T follicular helper cell (primary cell): ENCODE results near the gene SLC22A14.

ENCODE experiments used
- DNase-seq: peaks from one replicate; pipeline ENCODE4 v3.0.0-alpha.2; 2020; ENCODE audit warnings: low read depth

The SLC22A14 gene

DNA sequence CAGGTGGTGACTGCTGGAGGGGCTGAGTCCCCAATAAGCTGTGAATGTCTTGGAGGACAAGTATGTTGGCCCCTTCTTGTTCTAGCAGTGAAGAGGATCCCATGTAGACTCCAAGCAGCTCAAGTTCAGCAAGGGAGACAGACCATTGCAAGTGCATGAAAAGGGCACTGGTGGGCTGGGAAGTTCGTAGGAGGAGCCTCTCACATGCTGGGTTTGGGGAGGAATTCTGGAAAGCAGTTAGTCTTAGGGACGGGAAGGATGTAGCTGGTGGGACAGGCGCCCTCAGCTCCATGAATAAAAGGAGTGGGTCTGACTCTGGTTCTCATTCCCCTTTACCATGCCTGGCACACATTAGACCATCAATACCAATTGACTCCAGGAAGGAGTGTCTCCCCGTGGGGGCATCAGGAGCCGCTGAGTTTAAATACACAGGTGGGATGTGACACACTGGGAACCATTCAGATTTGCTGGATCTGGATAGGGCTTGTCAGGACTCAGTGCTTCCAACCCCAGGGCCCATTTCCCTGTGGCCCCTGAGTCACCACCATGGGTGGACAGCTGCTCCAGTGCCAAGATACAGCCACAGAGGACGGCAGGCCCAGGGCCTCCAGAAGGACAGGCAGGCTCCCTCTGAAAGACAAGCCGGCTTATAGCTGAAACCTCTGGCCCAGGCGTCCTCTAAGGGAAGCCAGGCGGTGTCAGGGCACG is 63.9 kb downstream of the SLC22A14 start:
- DNase-seq: no peak

DNA sequence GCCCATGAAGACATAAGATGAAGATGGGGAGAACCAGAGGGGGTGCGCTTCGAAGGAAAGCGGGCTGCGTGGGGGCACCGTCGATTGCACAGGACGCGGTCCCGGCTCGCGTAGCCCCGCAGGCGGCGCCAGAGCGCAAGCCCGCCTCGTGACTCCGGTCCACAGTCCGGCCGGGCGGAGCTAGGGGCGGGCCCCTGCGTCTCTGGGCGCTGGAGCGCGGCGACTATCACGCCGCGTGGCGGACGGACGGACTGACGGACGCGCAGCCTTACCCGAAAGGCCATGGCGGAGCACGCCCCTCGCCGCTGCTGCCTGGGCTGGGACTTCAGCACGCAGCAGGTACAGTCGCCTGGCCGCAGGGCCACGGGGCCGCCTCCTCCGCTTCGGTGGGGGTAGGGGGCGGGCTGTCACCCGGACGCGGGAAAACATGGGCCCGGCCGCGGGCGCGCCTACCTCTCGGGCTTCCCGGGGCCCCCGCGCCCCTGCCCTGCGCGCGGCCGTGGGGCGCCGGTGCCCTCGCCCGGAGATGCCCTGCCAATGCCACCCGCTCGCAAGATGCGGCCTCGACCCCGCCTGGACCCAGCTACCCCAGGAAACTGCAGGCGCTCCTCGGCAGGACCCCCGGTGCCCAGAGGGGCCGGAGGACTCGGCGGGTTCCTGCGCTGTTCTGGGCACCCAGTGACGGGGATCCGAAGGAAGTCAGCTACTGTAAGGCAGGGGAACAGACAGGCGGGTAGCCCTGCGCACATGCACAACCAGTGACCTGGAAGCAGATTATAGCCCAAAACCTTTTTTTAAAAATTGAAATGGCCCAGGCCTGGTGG is 64.7 kb downstream of the SLC22A14 start, which contains the start of gene XYLB:
TSS of gene XYLB (plus strand) at position 199 of the 824 bp plus-strand sequence. CDS start at position 283, 84 bp downstream.
- DNase-seq: peak; percentile 40

DNA sequence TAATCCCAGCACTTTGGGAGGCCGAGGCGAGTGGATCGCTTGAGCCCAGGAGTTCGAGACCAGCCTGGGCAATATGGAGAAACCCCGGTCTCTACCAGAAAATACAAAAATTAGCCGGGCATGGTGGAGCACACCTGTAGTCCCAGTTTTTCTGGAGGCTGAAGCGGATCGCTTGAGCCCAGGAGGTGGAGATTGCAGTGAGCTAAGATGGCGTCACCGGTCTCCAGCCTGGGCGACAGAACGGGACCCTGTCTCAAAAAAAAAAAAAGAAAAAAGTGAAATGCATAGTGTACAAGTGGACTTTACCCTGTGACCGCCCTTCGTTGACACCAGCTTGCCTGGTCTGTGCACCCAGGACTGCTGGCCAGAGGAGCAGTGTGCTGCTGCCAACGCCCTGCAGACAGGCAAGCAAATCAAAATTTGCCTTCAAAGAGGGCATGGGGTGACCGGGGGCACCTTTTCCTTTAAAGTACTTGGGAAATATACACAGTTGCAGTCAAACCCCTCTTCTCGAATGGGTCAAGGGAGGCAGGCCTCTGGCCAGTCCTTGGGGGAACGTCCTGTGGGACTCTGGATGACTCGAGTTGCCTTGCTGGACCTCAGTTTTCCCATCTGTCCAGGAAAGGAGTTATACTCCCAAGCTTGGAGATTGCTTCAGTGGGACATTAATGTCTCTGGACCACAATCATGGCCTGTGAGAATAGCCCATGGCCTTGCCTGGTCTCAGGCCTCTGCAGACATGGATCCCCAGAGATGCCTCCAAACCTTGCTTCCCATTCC is 65.5 kb downstream of the SLC22A14 start:
- DNase-seq: no peak

- no peak for DNase-seq
Measured at GRCh38 chr3:38348903-38349302, 66.8 kb downstream of the SLC22A14 start.

DNA sequence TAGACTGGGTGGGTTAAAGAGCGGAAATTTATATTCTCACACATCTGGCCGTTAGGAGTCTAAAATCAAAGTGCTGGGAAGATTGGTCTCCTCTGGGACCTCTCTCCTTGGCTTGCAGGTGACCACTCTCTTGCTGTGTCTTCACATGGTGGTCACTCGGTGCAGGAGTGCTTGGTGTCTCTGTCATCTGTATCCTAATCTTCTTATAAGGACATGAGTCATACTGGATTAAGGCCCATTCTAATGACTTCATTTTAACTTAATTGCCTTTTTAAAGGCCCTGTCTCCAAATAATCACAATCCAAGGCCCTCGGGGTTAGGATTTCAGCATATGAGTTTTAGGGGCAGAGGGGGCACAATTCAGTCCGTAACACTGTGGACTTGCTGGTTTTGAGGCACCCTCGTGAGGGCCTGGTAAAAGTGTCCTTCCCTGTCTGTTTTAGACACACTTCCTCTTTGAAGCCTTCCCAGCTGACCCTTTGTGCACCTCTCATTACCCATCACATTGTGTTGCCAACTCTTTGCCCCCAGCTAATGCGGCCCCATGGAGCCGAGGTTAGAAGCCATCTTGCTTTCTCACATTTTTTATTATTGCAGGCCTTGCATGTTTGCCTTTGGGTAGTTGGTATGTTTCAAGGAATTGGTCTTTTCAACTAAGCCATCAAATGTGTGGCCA is 67.7 kb downstream of the SLC22A14 start:
- no peak for DNase-seq

DNA sequence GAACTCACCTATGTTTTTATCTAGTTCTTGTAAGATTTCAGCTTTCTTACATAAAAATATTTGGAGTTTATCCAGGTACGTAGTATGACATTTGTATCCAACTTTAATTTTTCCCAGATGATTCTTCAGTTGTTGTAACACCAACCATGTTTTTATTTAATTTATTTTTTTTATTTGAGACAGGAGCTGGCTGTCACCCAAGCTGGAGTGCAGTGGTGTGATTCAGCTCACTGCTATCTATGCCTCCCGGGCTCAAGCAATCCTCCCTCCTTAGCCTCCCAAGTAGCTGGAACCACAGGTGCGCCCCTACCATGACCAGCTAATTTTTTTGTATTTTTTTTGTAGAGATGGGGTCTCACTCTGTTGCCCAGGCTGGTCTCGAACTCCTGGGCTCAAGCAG is 71.1 kb downstream of the SLC22A14 start:
- DNase-seq: no peak

GRCh38 chr3:38354588-38355330 is 72.7 kb downstream of the SLC22A14 start:
- DNase-seq: no peak

DNA sequence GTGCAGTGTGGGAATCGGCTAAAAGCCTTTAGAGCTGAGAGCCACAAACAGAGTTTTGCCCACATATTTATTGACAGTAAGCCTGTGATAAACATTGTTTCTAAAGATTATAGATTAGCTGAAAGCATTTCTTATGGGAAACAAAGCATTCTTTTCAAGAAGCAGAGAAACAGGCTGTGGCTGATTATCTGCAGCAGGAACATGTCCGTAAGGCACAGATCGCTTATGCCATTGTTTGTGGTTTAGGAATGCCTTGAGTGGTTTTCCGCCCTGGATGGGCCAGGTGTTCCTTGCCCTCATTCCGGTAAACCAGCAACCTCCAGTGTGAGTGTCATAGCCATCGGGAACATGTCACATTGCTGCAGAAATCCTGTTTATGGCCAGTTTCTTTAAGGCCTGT is 76.9 kb downstream of the SLC22A14 start:
- DNase-seq: no peak

DNA sequence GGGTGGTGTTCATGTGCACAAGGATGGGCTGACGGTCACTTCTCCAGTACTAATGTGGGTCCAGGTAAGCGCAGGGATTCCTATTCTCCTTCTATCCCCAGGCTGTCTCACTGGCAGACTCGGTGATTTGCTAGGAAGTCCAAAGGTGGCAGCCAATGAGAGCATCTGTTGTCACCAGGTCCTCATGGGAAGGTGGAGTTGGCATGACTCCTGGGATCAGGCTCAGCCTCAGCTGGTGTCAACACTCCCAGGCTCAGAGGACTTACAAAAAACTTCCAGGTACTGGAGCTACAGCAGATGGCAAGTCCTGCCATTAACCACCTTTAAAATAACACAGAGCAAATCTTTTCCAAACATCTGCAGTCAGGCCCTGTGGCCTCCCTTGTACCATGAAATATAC is 78.3 kb downstream of the SLC22A14 start:
- DNase-seq: no peak

DNA sequence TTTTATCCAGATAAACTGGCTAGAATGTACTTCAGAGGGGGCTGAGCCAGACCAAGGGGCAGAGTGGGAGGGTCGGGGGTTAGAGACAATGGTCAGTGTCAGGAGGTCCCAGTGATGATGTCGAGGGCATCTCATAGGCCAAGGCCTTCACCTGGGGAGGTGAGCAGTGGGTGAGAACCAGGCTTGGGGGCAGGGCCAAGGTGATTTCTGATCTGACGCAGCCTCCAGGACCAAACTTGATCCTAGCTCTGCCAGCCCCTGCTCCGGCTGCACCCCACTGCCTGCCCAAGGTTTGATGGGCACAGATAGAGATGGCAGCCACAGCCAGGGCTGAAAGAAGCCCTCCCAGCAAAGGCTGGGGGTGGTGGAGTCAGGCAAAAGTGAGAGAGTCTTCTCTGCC is 79.4 kb downstream of the SLC22A14 start:
- no peak for DNase-seq

DNA sequence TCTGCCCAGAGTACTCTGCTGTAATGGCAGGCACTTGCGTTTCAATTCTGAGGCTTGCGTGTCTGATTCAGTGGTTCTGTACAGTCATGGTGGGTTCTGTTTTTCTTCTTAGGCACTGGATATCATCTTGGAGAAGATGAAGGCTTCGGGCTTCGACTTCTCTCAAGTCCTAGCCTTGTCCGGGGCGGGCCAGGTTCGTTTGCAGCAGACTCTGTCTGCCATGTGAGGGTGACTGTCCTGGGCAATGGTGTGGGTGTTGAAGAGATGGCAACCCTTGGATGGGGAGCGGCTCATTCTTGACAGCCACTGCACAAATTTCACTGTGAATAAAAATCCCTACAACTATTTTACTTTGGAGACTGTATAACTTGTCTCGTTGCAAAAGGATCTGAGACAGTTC is 80.7 kb downstream of the SLC22A14 start:
- no peak for DNase-seq

DNA sequence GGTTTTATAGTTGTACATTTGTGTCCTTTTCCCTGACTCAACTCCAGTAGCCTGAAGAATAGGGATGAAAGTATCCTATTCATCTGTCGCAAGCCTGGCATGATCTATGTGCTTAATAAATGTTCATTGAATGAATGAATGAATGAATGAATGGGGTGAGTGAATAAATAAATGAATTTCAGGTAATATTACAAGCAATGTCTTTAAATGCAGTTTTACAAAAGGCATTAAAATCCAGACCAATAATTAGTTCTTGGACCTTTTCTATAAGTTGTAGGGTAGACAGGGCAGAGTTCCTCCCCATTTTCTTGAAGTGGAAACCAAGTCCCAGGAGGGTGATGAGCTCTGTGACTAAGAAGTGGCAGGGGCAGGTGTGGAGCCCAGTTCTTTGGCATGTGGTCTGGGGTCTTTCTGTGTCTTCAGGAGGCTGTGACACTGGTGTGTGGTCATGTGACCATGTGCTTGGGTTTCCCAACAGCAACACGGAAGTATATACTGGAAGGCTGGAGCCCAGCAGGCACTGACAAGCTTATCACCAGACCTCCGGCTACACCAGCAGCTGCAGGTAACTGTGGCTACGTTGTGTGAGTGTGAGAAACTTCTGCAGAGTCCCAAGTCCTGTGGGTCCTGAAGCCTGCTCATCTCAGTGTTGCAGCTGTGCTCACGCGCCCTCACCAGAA is 82.8 kb downstream of the SLC22A14 start:
- DNase-seq: no peak

DNA sequence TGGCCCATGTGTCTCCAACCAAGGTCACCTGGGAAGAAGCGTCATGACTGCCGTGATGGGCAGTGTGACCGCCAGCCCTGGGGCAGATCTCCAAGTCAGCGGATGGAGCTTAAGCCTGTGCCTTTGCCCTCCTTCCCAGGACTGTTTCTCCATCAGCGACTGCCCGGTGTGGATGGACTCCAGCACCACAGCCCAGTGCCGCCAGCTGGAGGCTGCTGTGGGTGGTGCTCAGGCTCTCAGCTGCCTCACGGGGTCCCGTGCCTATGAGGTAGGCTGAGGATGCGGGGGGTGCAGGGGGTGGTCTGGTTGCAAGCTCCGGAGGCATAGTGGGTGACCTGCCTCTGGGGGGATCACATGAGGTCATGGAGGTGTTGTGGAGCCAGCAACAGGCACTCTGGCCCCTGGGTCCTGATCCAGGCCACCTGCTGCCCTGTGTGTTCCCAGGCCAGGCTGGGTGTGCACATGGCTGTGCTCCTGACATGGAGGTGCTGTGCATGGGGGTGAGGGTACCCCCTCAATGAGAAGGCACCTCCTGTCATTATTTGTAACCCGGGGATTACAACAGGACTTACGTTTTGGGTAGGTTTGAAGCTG is 83.5 kb downstream of the SLC22A14 start:
- DNase-seq: no peak

- DNase-seq: no peak
Measured at GRCh38 chr3:38366082-38366481, 84.0 kb downstream of the SLC22A14 start.

DNA sequence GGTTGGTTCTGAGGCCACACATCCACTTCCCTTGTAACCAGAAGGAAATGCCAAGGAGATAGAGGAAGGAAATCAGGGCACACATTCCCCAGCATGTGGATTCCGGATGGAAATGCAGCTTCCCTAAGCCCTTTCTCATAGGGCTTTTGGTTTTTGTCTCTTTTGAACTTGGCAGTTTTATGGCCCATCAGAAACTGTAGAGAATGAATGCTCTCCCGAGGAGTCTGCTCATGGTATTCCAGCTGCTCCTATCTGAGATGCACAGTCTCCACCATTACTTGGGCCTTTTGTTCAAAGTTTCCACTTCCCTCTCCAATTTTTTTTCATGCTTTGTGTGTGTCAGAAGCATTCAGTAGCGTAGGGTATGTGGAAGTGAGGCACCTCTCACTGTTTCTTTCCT is 85.7 kb downstream of the SLC22A14 start:
- DNase-seq: no peak
